Progenitor cell of endocrine pancreas (in vitro differentiated cells): ENCODE results near the gene CELA3B. TPM values are rescaled to one million over a fixed set of nuclear protein-coding genes. Genes with fewer than 3 reads are reported as not detected.
"Not testable (repeated sequence)": the region's sequence is repeated elsewhere in the genome, so short reads cannot be mapped to it uniquely, and the experiment has no call there.

Source experiments
- DNase-seq: peaks from one replicate; pipeline ENCODE4 v3.0.0; 2021; ENCODE audit warnings: low spot score; ENCODE audit not compliant: unreplicated experiment
- H3K27ac Mint-ChIP-seq: 2 replicates; pipeline ENCODE4 v1.8.0; 2021; ENCODE audit warnings: mild to moderate bottlenecking, moderate library complexity, mixed read lengths
- H3K27me3 Mint-ChIP-seq: 2 replicates; pipeline ENCODE4 v1.8.0; 2021; ENCODE audit warnings: mixed read lengths
- H3K36me3 Mint-ChIP-seq: 2 replicates; pipeline ENCODE4 v1.8.0; 2022; ENCODE audit warnings: mixed read lengths; ENCODE audit not compliant: insufficient read depth
- H3K4me1 Mint-ChIP-seq: 2 replicates; pipeline ENCODE4 v1.8.0; 2021; ENCODE audit warnings: low read depth, mixed read lengths
- H3K4me3 Mint-ChIP-seq: 2 replicates; pipeline ENCODE4 v1.8.0; 2021; ENCODE audit warnings: low read depth, mild to moderate bottlenecking, moderate library complexity, mixed read lengths
- H3K9me3 Mint-ChIP-seq: 2 replicates; pipeline ENCODE4 v1.8.0; 2021; ENCODE audit warnings: low read depth, mixed read lengths
- CTCF ChIP-seq: fragments of 200-600 bp; sonication (generic); IDR thresholded peaks from one replicate; pipeline ENCODE4 v1.5.0; 2021; ENCODE audit warnings: antibody characterized with exemption, mild to moderate bottlenecking; ENCODE audit not compliant: unreplicated experiment
- total RNA-seq: library from RNA; stranded (reverse); gene quantifications from 2 replicates; pipeline ENCODE4 v1.2.1, GENCODE V29; 2021

CELA3B gene
- total RNA-seq, 1 donor from 2014 or later = not detected

- Mint-ChIP-seq H3K4me3 (peak overlapping the region; percentile 97), H3K36me3 (peaks cover 4% of the 10 kb centered on the region), H3K27me3 (no peaks in the 10 kb centered on the region), H3K9me3 (no peaks in the 10 kb centered on the region), H3K27ac (peak overlapping the region; percentile 97), H3K4me1 (peaks cover 25% of the 10 kb centered on the region)
- TF ChIP-seq CTCF = no peak
- DNase-seq = peak; percentile 64
Measured at GRCh38 chr1:22025368-22026155, 48.7 kb downstream of the CELA3B start.

GRCh38 chr1:22026924-22027289 is 50.1 kb downstream of the CELA3B start:
- no peak for DNase-seq
- Mint-ChIP-seq H3K4me1 (peaks cover 26% of the 10 kb centered on the region), H3K36me3 (peaks cover 4% of the 10 kb centered on the region), H3K4me3 (peak overlapping the region; percentile 48), H3K27me3 (no peaks in the 10 kb centered on the region), H3K9me3 (no peaks in the 10 kb centered on the region), H3K27ac (peak overlapping the region; percentile 56)
- TF ChIP-seq CTCF = no peak

GRCh38 chr1:22030057-22030456 is 53.2 kb downstream of the CELA3B start:
- Mint-ChIP-seq H3K4me3 (no peak overlapping the region), H3K27me3 (no peaks in the 10 kb centered on the region), H3K4me1 (peaks cover 19% of the 10 kb centered on the region), H3K27ac (no peak overlapping the region), H3K9me3 (no peaks in the 10 kb centered on the region), H3K36me3 (peaks cover 4% of the 10 kb centered on the region)
- no peak for DNase-seq
- no peak for TF ChIP-seq CTCF

- H3K27me3 Mint-ChIP-seq = no peaks in the 10 kb centered on the region
- peaks cover 19% of the 10 kb centered on the region for H3K4me1 Mint-ChIP-seq
- no peak overlapping the region for H3K27ac Mint-ChIP-seq
- no peaks in the 10 kb centered on the region for H3K9me3 Mint-ChIP-seq
- no peak overlapping the region for H3K4me3 Mint-ChIP-seq
- TF ChIP-seq CTCF = no peak
- no peak for DNase-seq
- peaks cover 4% of the 10 kb centered on the region for H3K36me3 Mint-ChIP-seq
Measured at GRCh38 chr1:22030473-22030872, 53.7 kb downstream of the CELA3B start.

GRCh38 chr1:22031214-22031962 is 54.6 kb downstream of the CELA3B start:
- Mint-ChIP-seq H3K36me3 (peaks cover 4% of the 10 kb centered on the region), H3K27ac (peak overlapping the region; percentile 50), H3K4me3 (no peak overlapping the region), H3K27me3 (no peaks in the 10 kb centered on the region), H3K9me3 (no peaks in the 10 kb centered on the region), H3K4me1 (peaks cover 13% of the 10 kb centered on the region)
- TF ChIP-seq CTCF = no peak
- no peak for DNase-seq

- H3K27ac Mint-ChIP-seq, H3K4me1 Mint-ChIP-seq, H3K36me3 Mint-ChIP-seq, DNase-seq, H3K9me3 Mint-ChIP-seq, H3K27me3 Mint-ChIP-seq, H3K4me3 Mint-ChIP-seq: not testable (repeated sequence)
Measured at GRCh38 chr1:22034834-22035233, 58.0 kb downstream of the CELA3B start.
